HTR-8/SVneo (cell line): ENCODE data around the gene DMGDH.
A peak's percentile ranks its signal among the peaks of the same experiment; 100 is the strongest.

Experiments
- DNase-seq: peaks from one replicate; pipeline ENCODE4 v3.0.0; 2011; ENCODE audit warnings: low spot score, mixed read lengths; ENCODE audit not compliant: insufficient read length
- FAIRE-seq: peaks from 2 replicates; lab custom pipeline; 2011; peaks lifted over from hg19 to GRCh38; lab: Jason Lieb, UNC

DMGDH gene

GRCh38 chr5:79074641-79075040 lies 5.2 kb upstream of the DMGDH start:
- DNase-seq: peak; percentile 32
- FAIRE-seq: peak; percentile 55

DNA sequence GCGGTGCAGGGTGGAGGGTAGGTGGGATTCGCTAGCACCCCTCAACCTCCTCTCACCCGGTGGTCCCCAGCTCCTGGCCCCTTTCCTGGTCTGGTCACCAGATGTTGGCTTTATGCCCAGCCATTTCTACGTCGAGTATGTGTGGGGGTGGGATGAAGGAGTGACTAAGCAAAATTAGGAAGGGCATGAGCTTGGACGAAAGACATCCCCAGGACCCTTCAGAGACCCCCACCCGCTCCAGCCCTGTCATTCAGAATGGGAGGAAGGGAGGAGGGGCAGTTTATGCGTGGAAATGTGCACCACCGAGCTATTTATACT lies 835 bp upstream of the DMGDH start:
- FAIRE-seq: no peak

DNA sequence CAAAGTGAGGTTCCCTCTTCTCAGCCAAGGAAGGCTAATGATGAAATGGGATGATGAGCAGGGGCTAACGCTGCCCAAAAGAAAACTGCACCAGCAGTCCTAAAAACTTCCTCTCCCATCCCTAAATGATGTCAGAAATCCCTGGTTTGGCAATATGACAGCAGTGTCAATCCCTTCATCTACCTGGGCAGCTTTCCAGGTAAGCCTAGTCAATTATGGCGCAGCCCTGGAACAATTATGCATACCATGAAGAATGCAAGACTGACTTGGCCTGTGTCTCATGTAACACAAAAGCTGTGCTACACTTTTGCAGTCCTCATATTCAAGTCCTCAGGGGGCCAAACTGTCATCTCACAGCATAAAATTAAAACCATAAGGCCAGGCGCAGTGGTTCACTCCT lies 7.0 kb downstream of the DMGDH start:
- FAIRE-seq: no peak
- no peak for DNase-seq

More for the DNA sequence above, 835 bp upstream of the DMGDH start:
- DNase-seq: no peak

- no peak for DNase-seq
- FAIRE-seq: no peak
Measured at GRCh38 chr5:79059674-79060073, 9.8 kb downstream of the DMGDH start.

DNA sequence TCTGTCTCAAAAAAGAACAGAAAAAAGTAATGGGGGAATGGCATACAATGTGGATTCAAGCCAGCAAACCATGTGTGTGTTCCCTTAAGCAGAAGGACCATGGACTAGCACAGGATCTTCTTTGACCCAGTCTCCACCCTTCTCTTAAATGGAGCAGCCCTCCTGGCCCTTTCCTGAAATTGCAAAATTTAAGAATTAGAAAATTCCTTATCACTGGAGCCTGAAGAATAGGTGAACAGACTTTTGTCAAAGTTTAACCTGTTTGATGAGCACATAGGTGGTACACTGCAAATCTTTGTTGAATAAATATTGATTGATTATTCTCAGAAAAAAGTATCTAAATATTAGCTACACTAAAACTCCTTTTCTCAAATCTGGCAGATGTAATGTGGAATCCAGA lies 12.6 kb downstream of the DMGDH start:
- DNase-seq: no peak
- no peak for FAIRE-seq

- no peak for FAIRE-seq
- no peak for DNase-seq
Measured at GRCh38 chr5:79055017-79055416, 14.5 kb downstream of the DMGDH start.

GRCh38 chr5:79053321-79053720 lies 16.2 kb downstream of the DMGDH start:
- no peak for DNase-seq

DNA sequence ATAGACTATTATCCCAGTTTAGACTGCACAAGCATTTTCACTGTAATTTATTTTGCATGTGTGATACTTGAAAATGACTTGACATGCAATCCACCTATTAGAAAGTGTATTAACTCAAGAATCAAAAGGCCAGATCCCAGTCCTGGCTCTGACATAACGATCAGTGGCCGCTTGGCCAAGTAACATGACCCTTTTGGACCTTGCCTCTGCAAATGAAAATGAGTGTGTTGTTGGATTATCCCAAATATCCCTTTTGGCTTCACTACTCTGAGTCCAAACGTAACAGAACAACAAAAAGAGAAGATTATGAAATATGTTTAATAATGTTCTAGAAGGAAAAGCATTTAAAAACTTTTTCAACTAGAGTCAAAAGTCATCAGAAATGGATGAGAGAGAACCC lies 19.0 kb downstream of the DMGDH start:
- no peak for FAIRE-seq
- DNase-seq: no peak

More at GRCh38 chr5:79053321-79053720, 16.2 kb downstream of the DMGDH start:
- FAIRE-seq: no peak

GRCh38 chr5:79048437-79048836 lies 21.0 kb downstream of the DMGDH start:
- no peak for FAIRE-seq
- no peak for DNase-seq

- FAIRE-seq (no peak), DNase-seq (no peak)
Measured at GRCh38 chr5:79047199-79047598, 22.3 kb downstream of the DMGDH start.

DNA sequence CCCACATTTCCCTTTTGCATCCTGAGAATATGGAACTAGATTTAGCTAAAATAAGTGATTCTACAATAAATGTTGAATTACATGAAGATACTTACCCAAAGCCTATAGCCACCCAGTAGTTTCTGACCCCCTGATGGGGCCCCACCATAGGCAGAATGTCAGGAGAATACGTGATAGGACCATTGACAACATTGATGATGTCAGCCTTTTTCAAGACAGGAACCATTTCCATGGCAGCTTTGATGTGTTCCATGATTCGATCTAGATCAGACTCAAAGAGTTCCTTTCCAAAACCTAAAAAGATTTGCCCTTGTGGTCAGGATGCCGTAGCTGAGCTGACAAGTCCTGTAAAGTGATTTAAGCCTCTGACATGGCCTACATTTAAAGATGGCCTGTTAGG lies 27.3 kb downstream of the DMGDH start:
- FAIRE-seq: no peak
- no peak for DNase-seq

GRCh38 chr5:79036769-79037168 lies 32.7 kb downstream of the DMGDH start:
- no peak for DNase-seq
- FAIRE-seq: no peak

GRCh38 chr5:79035237-79035636 lies 34.2 kb downstream of the DMGDH start:
- DNase-seq (no peak), FAIRE-seq (no peak)

DNA sequence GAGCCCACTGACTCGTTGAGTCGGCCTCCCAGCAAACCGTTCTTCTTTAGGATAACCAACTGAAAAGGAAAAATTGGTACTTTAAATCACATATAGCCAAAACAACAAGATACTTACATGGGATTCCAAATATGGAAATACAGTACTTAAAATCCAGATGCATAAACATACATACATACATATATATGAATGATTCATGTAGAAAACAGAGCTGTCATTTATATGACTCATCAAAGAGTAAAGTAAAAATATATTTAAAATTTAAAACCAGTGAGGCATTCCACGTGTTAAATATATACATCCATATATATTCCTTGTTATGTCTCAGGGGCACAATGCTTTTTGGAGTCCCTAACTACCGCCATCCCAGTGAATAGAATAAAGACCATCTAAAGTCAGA lies 36.7 kb downstream of the DMGDH start:
- FAIRE-seq (no peak), DNase-seq (no peak)

DNA sequence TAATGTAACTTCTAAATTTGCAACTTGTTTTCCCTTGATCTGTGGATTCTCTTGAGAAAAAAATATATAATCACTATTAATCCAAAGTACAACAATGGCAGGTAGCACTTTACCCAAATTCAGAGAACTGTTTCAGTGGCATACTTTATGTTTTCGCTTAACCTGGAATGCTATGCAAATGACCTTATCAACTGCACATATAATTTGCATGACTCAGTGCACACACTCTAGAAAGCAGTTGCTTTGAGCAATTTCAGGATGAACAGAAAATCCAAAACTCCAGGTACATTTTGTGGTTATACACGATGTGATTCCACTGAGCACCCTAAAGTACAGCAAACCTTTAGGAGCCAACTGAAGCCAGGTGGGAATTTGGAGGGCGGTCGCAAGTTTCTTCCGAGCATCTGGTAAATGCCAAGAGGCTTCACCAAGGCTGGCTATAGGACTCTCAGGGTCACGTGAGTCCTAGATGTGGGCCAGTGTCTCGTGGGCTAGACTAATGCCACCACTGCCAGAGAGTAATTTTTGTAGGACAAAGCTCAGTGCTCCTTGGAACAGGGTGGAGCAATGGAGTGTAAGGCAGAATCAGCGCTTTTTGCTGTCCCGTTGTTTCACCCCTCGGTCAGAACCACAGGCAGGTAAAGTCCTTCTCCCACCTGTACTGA lies 37.3 kb downstream of the DMGDH start:
- no peak for DNase-seq

DNA sequence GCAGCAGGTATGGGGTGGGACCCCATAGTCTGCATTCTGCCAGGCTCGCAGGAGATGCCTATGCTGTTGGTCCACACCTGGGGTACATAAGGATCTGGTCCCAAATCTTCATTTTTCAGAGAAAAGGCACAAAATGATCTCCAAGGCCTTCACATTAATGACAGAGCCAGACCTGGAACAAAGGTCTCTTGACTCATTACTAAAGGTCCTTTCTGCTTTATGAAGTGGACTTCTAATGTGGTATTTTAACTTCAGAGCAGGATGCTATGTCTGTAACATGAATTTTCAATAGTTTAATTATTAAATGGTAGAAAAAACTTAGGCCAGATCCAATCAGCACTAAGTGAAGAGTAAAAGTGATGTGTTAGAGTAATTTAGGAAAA lies 38.0 kb downstream of the DMGDH start:
- FAIRE-seq: no peak
- DNase-seq: no peak

More for the DNA sequence above, 37.3 kb downstream of the DMGDH start:
- FAIRE-seq: no peak

DNA sequence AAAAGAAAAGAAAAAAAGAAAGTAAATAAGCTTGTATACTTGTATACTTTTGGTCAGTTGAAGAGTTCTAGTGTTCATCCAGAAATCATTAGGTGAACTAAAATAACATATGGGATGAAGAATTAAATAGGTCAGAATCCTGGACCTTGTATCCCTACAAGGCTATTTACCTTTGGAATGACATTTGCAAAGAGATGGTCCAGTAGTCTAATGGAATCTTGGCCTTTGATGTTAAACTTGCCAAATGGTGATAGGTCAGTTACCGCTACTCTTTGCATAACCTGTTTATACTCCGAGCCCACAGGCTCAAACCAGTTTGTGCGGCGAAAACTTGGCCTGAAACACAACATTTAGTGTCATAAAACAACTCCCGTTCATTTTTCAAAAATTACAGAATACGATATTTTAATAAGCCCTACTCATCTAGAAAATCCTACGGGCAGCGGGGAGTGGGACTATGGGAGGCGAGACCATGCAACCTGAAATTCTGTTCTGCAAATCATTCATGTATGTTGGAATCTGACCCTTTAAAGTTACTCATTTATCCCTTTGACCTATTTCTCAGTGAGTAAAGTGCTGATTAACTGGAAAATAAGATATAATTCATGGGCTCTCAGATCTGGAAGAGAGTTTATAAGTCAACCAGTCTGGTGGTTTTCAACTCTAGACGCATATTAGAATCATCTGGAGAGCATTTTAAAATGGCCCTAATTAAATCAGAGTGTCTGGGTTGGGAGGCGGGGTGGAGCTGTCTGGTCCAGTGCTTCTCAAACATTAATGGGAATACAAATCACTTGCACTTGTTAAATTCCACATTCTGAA lies 38.6 kb downstream of the DMGDH start:
- DNase-seq (no peak), FAIRE-seq (no peak)

GRCh38 chr5:79025054-79025472 lies 44.4 kb downstream of the DMGDH start:
- FAIRE-seq: no peak
- peak; percentile 52 for DNase-seq

- DNase-seq (no peak), FAIRE-seq (no peak)
Measured at GRCh38 chr5:79023947-79024346, 45.5 kb downstream of the DMGDH start.

DNA sequence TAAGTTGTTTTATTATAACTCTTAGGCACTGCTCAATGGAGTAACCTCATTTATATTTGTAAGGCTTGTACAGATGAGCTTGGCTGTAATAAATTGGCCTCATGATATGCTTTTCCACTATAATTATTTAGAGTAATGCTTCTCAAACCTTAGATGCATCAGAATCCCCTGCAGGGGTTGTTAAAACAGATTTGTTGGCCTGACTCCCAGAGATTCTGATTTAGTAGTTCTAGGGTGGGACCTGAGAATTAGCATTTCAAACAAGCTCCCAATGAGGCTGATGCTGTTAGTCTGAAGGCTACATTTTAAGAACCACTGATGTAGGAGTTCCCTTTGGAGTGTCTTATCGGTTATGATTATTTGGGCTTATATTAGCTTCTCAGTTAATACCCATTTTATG lies 46.1 kb downstream of the DMGDH start:
- no peak for FAIRE-seq
- no peak for DNase-seq

- DNase-seq: no peak
- no peak for FAIRE-seq
Measured at GRCh38 chr5:79022771-79023170, 46.7 kb downstream of the DMGDH start.

DNA sequence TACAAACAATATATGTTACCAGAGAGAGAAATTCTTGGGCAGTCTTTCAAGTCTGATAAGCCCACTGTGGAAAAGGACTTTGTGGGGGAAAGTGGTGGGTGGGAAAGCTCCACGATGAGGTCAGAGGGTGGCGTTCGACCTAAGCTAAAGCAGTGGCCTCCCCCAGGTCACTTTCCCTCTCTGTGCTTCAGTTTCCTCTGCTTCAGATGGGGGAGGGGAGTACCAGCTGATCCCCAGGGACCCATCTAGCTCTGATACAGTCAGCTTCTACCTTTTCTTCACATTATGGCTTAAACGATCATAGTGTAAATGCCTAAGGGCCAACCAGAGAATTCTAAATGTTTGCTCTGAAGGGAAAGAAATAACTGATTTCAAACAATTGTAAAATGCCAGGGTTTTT lies 47.7 kb downstream of the DMGDH start:
- FAIRE-seq: no peak
- DNase-seq: no peak
